ENCODE results near the gene RAB8A. TPM values are rescaled to one million over a fixed set of nuclear protein-coding genes. Genes with fewer than 3 reads are reported as not detected.

The RAB8A gene
- total and polyA plus RNA-seq, 2 experiments from 2014 or later: 53.1 to 59.5 TPM

GRCh38 chr19:16139752-16140151, 28.1 kb downstream of the RAB8A start:
- ATAC-seq (no peak), DNase-seq (ENCODE audit: low spot score) (no peak)
- Histone ChIP-seq H3K27me3 (ENCODE audit: insufficient read depth) (no peaks in the 10 kb centered on the region), H3K79me2 (replicated peaks; ENCODE audit: insufficient read depth) (no peaks in the 10 kb centered on the region), H3K4me3 (no peak overlapping the region), H3K36me3 (ENCODE audit: insufficient read depth) (no peaks in the 10 kb centered on the region), H4K20me1 (replicated peaks; ENCODE audit: insufficient read depth) (no peaks in the 10 kb centered on the region), H3K4me2 (no peak overlapping the region), H3K9me2 (ENCODE audit: insufficient read depth) (no peaks in the 10 kb centered on the region), H3K27ac (ENCODE audit: low read depth) (no peak overlapping the region), H3K4me1 (ENCODE audit: insufficient read depth) (peaks cover 6% of the 10 kb centered on the region; the same call in 1 of the 2 replicates), H2AFZ (no peak overlapping the region), H3F3A (replicated peaks; ENCODE audit: low read depth) (0 out of 2 replicates have a peak, but pooled peaks cover 5% of the 10 kb centered on the region)
- Mint-ChIP-seq H3K9me3 (peaks cover 2% of the 10 kb centered on the region), H3K36me3 (ENCODE audit: low read depth) (no peaks in the 10 kb centered on the region; the same call in 2 of the 3 replicates), H3K27ac (no peak overlapping the region), H3K4me1 (peaks cover 12% of the 10 kb centered on the region; the same call in 2 of the 3 replicates), H3K4me3 (no peak overlapping the region), H3K27me3 (ENCODE audit: insufficient read depth, low read depth, poor library complexity) (peaks cover 10% of the 10 kb centered on the region)
- no peak for TF ChIP-seq POLR2AphosphoS5 (IDR thresholded peaks at IDR 0.05; ENCODE audit: low read depth)
- no peak for TF ChIP-seq ETS1 (IDR thresholded peaks at IDR 0.05)
- no peak for TF ChIP-seq JUNB (IDR thresholded peaks at IDR 0.05; ENCODE audit: unreplicated experiment)
- TF ChIP-seq CREB1 (CRISPR knock-in tag; IDR thresholded peaks at IDR 0.05; ENCODE audit: low read depth): no peak
- TF ChIP-seq STAT1 (IDR thresholded peaks at IDR 0.05; ENCODE audit: unreplicated experiment): no peak
- TF ChIP-seq NANOG (IDR thresholded peaks at IDR 0.05; ENCODE audit: borderline replicate concordance): no peak
- no peak for TF ChIP-seq ZNF331 (CRISPR knock-in tag; IDR thresholded peaks at IDR 0.05; ENCODE audit: low read depth)
- TF ChIP-seq EZH2 (IDR thresholded peaks at IDR 0.05; ENCODE audit: low read depth, unreplicated experiment): no peak
- TF ChIP-seq, protein P1, sequence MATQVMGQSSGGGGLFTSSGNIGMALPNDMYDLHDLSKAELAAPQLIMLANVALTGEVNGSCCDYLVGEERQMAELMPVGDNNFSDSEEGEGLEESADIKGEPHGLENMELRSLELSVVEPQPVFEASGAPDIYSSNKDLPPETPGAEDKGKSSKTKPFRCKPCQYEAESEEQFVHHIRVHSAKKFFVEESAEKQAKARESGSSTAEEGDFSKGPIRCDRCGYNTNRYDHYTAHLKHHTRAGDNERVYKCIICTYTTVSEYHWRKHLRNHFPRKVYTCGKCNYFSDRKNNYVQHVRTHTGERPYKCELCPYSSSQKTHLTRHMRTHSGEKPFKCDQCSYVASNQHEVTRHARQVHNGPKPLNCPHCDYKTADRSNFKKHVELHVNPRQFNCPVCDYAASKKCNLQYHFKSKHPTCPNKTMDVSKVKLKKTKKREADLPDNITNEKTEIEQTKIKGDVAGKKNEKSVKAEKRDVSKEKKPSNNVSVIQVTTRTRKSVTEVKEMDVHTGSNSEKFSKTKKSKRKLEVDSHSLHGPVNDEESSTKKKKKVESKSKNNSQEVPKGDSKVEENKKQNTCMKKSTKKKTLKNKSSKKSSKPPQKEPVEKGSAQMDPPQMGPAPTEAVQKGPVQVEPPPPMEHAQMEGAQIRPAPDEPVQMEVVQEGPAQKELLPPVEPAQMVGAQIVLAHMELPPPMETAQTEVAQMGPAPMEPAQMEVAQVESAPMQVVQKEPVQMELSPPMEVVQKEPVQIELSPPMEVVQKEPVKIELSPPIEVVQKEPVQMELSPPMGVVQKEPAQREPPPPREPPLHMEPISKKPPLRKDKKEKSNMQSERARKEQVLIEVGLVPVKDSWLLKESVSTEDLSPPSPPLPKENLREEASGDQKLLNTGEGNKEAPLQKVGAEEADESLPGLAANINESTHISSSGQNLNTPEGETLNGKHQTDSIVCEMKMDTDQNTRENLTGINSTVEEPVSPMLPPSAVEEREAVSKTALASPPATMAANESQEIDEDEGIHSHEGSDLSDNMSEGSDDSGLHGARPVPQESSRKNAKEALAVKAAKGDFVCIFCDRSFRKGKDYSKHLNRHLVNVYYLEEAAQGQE (IDR thresholded peaks at IDR 0.05; ENCODE audit: unreplicated experiment): no peak
- TF ChIP-seq ZNF114 (CRISPR knock-in tag; IDR thresholded peaks at IDR 0.05): no peak

- peaks cover 7% of the 10 kb centered on the region for H3K27me3 Mint-ChIP-seq (ENCODE audit: insufficient read depth, low read depth, poor library complexity)
- Histone ChIP-seq H3K79me2 (replicated peaks; ENCODE audit: insufficient read depth) (no peaks in the 10 kb centered on the region), H3F3A (replicated peaks; ENCODE audit: low read depth) (0 out of 2 replicates have a peak, but pooled peaks cover 5% of the 10 kb centered on the region), H3K36me3 (ENCODE audit: insufficient read depth) (no peaks in the 10 kb centered on the region), H2AFZ (no peak overlapping the region), H3K4me1 (ENCODE audit: insufficient read depth) (peaks cover 6% of the 10 kb centered on the region; the same call in 1 of the 2 replicates), H4K20me1 (replicated peaks; ENCODE audit: insufficient read depth) (no peaks in the 10 kb centered on the region), H3K27ac (ENCODE audit: low read depth) (no peak overlapping the region), H3K4me3 (no peak overlapping the region), H3K4me2 (no peak overlapping the region), H3K27me3 (ENCODE audit: insufficient read depth) (no peaks in the 10 kb centered on the region), H3K9me2 (ENCODE audit: insufficient read depth) (no peaks in the 10 kb centered on the region)
- H3K4me1 Mint-ChIP-seq: peaks cover 12% of the 10 kb centered on the region; the same call in 2 of the 3 replicates
- DNase-seq (ENCODE audit: low spot score) (no peak), ATAC-seq (no peak)
- H3K9me3 Mint-ChIP-seq: no peaks in the 10 kb centered on the region; the same call in 2 of the 3 replicates
- H3K27ac Mint-ChIP-seq: no peak overlapping the region
- H3K4me3 Mint-ChIP-seq: no peak overlapping the region
- no peaks in the 10 kb centered on the region for H3K36me3 Mint-ChIP-seq (ENCODE audit: low read depth)
- no peak for TF ChIP-seq CREB1 (CRISPR knock-in tag; IDR thresholded peaks at IDR 0.05; ENCODE audit: low read depth)
- TF ChIP-seq CTCF (conservative IDR thresholded peaks at IDR 0.05; ENCODE audit: low read depth in 2 of 2): no peak
- no peak for TF ChIP-seq EZH2 (IDR thresholded peaks at IDR 0.05; ENCODE audit: low read depth, unreplicated experiment)
- TF ChIP-seq ETS1 (IDR thresholded peaks at IDR 0.05): no peak
- no peak for TF ChIP-seq EZH2phosphoT487 (IDR thresholded peaks at IDR 0.05; ENCODE audit: unreplicated experiment)
- TF ChIP-seq NANOG (IDR thresholded peaks at IDR 0.05; ENCODE audit: borderline replicate concordance): no peak
- no peak for TF ChIP-seq ZNF114 (CRISPR knock-in tag; IDR thresholded peaks at IDR 0.05)
- TF ChIP-seq STAT1 (IDR thresholded peaks at IDR 0.05; ENCODE audit: unreplicated experiment): no peak
Measured at GRCh38 chr19:16141043-16141442, 29.4 kb downstream of the RAB8A start.

All from GM23338 (cell line).